H1 (cell line): Measurements from ENCODE around the gene GALNTL6. TPM values are rescaled to one million over a fixed set of nuclear protein-coding genes. Genes with fewer than 3 reads are reported as not detected.

Source experiments
- CTCF ChIA-PET: fragments of 300-600 bp; sonication (Branson Sonifier 250); formaldehyde crosslinking; loops from one replicate; lab custom pipeline; 2021; ENCODE audit not compliant: partially characterized antibody; lab: Charles Lee
- POLR2A ChIA-PET: fragments of 300-600 bp; sonication (Branson Sonifier 250); formaldehyde crosslinking; loops from one replicate; lab custom pipeline; 2021; ENCODE audit warnings: inconsistent platforms; ENCODE audit not compliant: partially characterized antibody; lab: Charles Lee
- DNase-seq, 2 experiments: peaks; one replicate each; pipeline versions ENCODE4 v3.0.0 to v3.0.0-alpha.2; 2010 to 2022; ENCODE audit warnings: low spot score in 2 of 2, low read depth in 1 of 2, mixed read lengths in 1 of 2
- FAIRE-seq: peaks from 2 replicates; lab custom pipeline; 2011; peaks lifted over from hg19 to GRCh38; lab: Jason Lieb, UNC
- H2AFZ ChIP-seq: 2 replicates; pipeline ENCODE4 v1.8.1; 2012; ENCODE audit warnings: low read length, inconsistent platforms
- H2AK5ac ChIP-seq: 2 replicates; pipeline ENCODE4 v1.6.1; 2013; ENCODE audit warnings: low read depth, low read length
- H2BK120ac ChIP-seq: replicated peaks from 2 replicates; pipeline ENCODE3; 2013; ENCODE audit warnings: low read depth, low read length, inconsistent platforms
- H2BK12ac ChIP-seq: 2 replicates; pipeline ENCODE4 v1.6.1; 2013; ENCODE audit warnings: low read depth, low read length
- H2BK15ac ChIP-seq: 2 replicates; pipeline ENCODE4 v1.6.1; 2013; ENCODE audit warnings: low read length
- H2BK20ac ChIP-seq: 2 replicates; pipeline ENCODE4 v1.6.1; 2013; ENCODE audit warnings: low read length
- H2BK5ac ChIP-seq: 2 replicates; pipeline ENCODE4 v1.6.1; 2013; ENCODE audit warnings: low read depth, low read length
- H3K14ac ChIP-seq: 2 replicates; pipeline ENCODE4 v1.6.1; 2013; ENCODE audit warnings: inconsistent platforms; ENCODE audit not compliant: insufficient read length
- H3K18ac ChIP-seq: 2 replicates; pipeline ENCODE4 v1.6.1; 2013; ENCODE audit warnings: low read length; ENCODE audit errors: extremely low read depth
- H3K23ac ChIP-seq: 2 replicates; pipeline ENCODE4 v1.6.1; 2013; ENCODE audit warnings: inconsistent platforms; ENCODE audit not compliant: insufficient read length
- H3K23me2 ChIP-seq: 2 replicates; pipeline ENCODE4 v1.6.1; 2013; ENCODE audit warnings: low read depth, low read length
- H3K27ac ChIP-seq: 2 replicates; pipeline ENCODE4 v1.6.1; 2011; ENCODE audit warnings: low read depth, low read length, inconsistent platforms
- H3K27me3 ChIP-seq, 4 experiments: replicated peaks in 1 of 4; 1 replicate in 1 of 4; 2 replicates in 3 of 4; pipeline versions ENCODE4 v1.6.1 to v1.8.1; 2011 to 2013; ENCODE audit warnings: low read length in 3 of 4, mild to moderate bottlenecking in 3 of 4, inconsistent platforms in 2 of 4, mixed read lengths in 2 of 4, moderate library complexity in 1 of 4; ENCODE audit not compliant: control insufficient read depth in 3 of 4, insufficient read depth in 3 of 4; ENCODE audit errors: extremely low read depth in 1 of 4
- H3K36me3 ChIP-seq, 4 experiments: 2 replicates each; pipeline versions ENCODE4 v1.6.1 to v1.8.1; 2011 to 2013; ENCODE audit warnings: mild to moderate bottlenecking in 4 of 4, low read length in 3 of 4, moderate library complexity in 2 of 4, control low read depth in 1 of 4, inconsistent platforms in 1 of 4; ENCODE audit not compliant: insufficient read depth in 4 of 4, control insufficient read depth in 2 of 4
- H3K4ac ChIP-seq: replicated peaks from 2 replicates; pipeline ENCODE3; 2013; ENCODE audit warnings: low read length, low read depth, mixed read lengths, inconsistent platforms; ENCODE audit not compliant: insufficient read length
- H3K4me1 ChIP-seq, 4 experiments: replicated peaks in 1 of 4; 1 replicate in 1 of 4; 2 replicates in 3 of 4; pipeline versions ENCODE4 v1.6.1 to v1.8.1; 2011 to 2013; ENCODE audit warnings: low read length in 3 of 4, inconsistent platforms in 2 of 4, mixed read lengths in 1 of 4; ENCODE audit not compliant: insufficient read depth in 4 of 4, control insufficient read depth in 3 of 4
- H3K4me2 ChIP-seq, 2 experiments: 2 replicates each; pipeline versions ENCODE4 v1.6.1 to v1.8.1; 2011 to 2013; ENCODE audit warnings: low read depth in 2 of 2, low read length in 2 of 2, control low read depth in 1 of 2, inconsistent platforms in 1 of 2, mild to moderate bottlenecking in 1 of 2; ENCODE audit not compliant: insufficient read depth in 1 of 2
- H3K4me3 ChIP-seq, 4 experiments: fragments of 200-600, 300-600 bp in 1 of 4; sonication (generic), shearing (Covaris generic), sonication (Bioruptor Twin) in 1 of 4; 2 replicates each; pipeline versions ENCODE4 v1.5.1 to v1.8.1; 2011 to 2016; ENCODE audit warnings: low read length in 4 of 4, low read depth in 3 of 4, control low read depth in 2 of 4, inconsistent platforms in 2 of 4, mild to moderate bottlenecking in 2 of 4, mixed read lengths in 1 of 4, moderate library complexity in 1 of 4; ENCODE audit not compliant: insufficient read depth in 2 of 4; ENCODE audit errors: extremely low read depth in 1 of 4
- H3K56ac ChIP-seq: replicated peaks from 2 replicates; pipeline ENCODE3; 2013; ENCODE audit warnings: low read depth, mild to moderate bottlenecking, mixed read lengths, low read length, inconsistent platforms; ENCODE audit not compliant: insufficient read length
- H3K79me1 ChIP-seq: 2 replicates; pipeline ENCODE4 v1.6.1; 2013; ENCODE audit warnings: low read depth, low read length, control low read depth
- H3K79me2 ChIP-seq, 2 experiments: 2 replicates each; pipeline versions ENCODE4 v1.6.1 to v1.8.1; 2012 to 2013; ENCODE audit warnings: low read length in 2 of 2, mild to moderate bottlenecking in 2 of 2, inconsistent platforms in 1 of 2; ENCODE audit not compliant: insufficient read depth in 2 of 2, control insufficient read depth in 1 of 2
- H3K9ac ChIP-seq, 4 experiments: replicated peaks in 1 of 4; 1 replicate in 1 of 4; 2 replicates in 3 of 4; pipeline versions ENCODE4 v1.6.1 to v1.8.1; 2011 to 2013; ENCODE audit warnings: low read depth in 3 of 4, low read length in 3 of 4, control low read depth in 2 of 4, mild to moderate bottlenecking in 2 of 4, moderate library complexity in 2 of 4, inconsistent platforms in 1 of 4; ENCODE audit errors: extremely low read depth in 1 of 4
- H3K9me3 ChIP-seq, 2 experiments: 2 replicates each; pipeline versions ENCODE4 v1.6.1 to v1.8.1; 2012 to 2013; ENCODE audit warnings: mild to moderate bottlenecking in 2 of 2, moderate library complexity in 2 of 2, control low read depth in 1 of 2, inconsistent platforms in 1 of 2, low read depth in 1 of 2, low read length in 1 of 2, mixed read lengths in 1 of 2; ENCODE audit not compliant: insufficient read depth in 2 of 2
- H4K20me1 ChIP-seq, 2 experiments: replicated peaks in 1 of 2; 2 replicates each; pipeline versions ENCODE3 to v1.8.1; 2011 to 2013; ENCODE audit warnings: inconsistent platforms in 2 of 2, low read length in 2 of 2, mild to moderate bottlenecking in 1 of 2; ENCODE audit not compliant: insufficient read depth in 2 of 2, control insufficient read depth in 1 of 2
- H4K5ac ChIP-seq: 2 replicates; pipeline ENCODE4 v1.6.1; 2013; ENCODE audit warnings: low read length, low read depth, mixed read lengths, inconsistent platforms; ENCODE audit not compliant: insufficient read length
- H4K8ac ChIP-seq: 2 replicates; pipeline ENCODE4 v1.8.0; 2013; ENCODE audit warnings: mild to moderate bottlenecking, moderate library complexity, low read length, inconsistent platforms; ENCODE audit not compliant: insufficient read depth; ENCODE audit errors: extremely low read depth
- H4K91ac ChIP-seq: replicated peaks from 2 replicates; pipeline ENCODE3; 2013; ENCODE audit warnings: low read length, mixed read lengths, inconsistent platforms; ENCODE audit not compliant: insufficient read length
- EZH2 ChIP-seq: fragments of 200-600 bp; sonication (generic); IDR thresholded peaks from 2 replicates; pipeline ENCODE4 v1.7.1; 2012; ENCODE audit warnings: low read depth, mild to moderate bottlenecking, moderate library complexity, low read length, inconsistent platforms; ENCODE audit not compliant: severe bottlenecking
- GTF2F1 ChIP-seq: IDR thresholded peaks from 2 replicates; pipeline ENCODE4 v1.6.1; 2012; ENCODE audit warnings: low read depth, low read length, improper control_type of control experiment, borderline replicate concordance
- HDAC6 ChIP-seq: IDR thresholded peaks from one replicate; pipeline ENCODE4 v1.7.1; 2012; ENCODE audit warnings: low read depth, mild to moderate bottlenecking, inconsistent platforms, low read length, moderate library complexity
- WGBS, 2 experiments: shearing (Covaris generic) in 1 of 2; methylation state at CpG; one replicate each; pipeline versions ENCODE4 v1.1.6 to v1.1.7; 2013 to 2015; ENCODE audit warnings: low lambda C conversion rate in 2 of 2, mixed read lengths in 2 of 2, inconsistent platforms in 1 of 2, low coverage in 1 of 2, missing lambda C conversion rate in 1 of 2; ENCODE audit not compliant: insufficient replicate concordance in 2 of 2, insufficient coverage in 1 of 2, insufficient read length in 1 of 2; ENCODE audit errors: extremely low coverage in 1 of 2, missing lambda C conversion rate in 1 of 2; 5-methylcytosine and 5-hydroxymethylcytosine counted together
- polyA plus RNA-seq, 7 experiments: library from polyadenylated mRNA; depleted of rRNA in 3 of 7; stranded (reverse) in 5 of 7; unstranded in 2 of 7; fragments of >200 nt in 5 of 7; fragments of 200-250 nt in 2 of 7; gene quantifications; 1 replicate in 5 of 7; 2 replicates in 1 of 7; 4 replicates in 1 of 7; pipeline versions ENCODE4 v1.2.1 to v1.2.3, GENCODE V29; 2011 to 2013; ENCODE audit warnings: missing spikeins in 2 of 7, mixed read lengths in 2 of 7
- total RNA-seq: library from RNA; stranded (reverse); fragmentation: NEBNext Ultra II Directional; extraction: Animal tissue kit (Norgen Biotek cat#: 25700); gene quantifications from 2 replicates; pipeline ENCODE4 v1.2.1, GENCODE V29; 2021

GALNTL6 gene
- total and polyA plus RNA-seq, 2 of the 8 experiments (the other 6 are each of a cell fraction or from before 2014, with no cell fraction given) = 0.03 to 0.32 TPM

DNA sequence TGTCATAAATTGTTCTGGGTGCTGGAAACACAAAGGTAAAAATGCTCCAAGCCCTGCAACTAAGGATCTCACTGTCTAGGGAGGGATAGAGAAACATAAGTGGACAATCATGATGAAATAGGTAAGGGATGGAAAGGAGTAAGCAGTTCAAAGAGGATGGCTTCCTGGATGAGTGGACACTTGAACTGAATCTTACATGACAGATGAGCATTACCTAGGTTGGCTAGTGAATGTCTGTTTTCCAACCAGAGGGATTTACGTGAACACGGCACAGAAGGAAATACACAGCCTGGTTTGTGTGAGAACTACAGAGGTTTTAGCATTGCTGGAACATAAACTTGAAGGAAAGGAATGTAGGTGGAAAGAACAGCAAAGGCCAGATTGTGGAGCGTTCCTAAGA is 1205.2 kb downstream of the GALNTL6 start:
- H3K14ac ChIP-seq = no peak overlapping the region
- no peak for TF ChIP-seq EZH2
- no peak for TF ChIP-seq GTF2F1
- no peak for TF ChIP-seq HDAC6
- TF ChIP-seq, all 59 proteins: peak for 0
- POLR2A ChIA-PET = no interaction called here
- no peak overlapping the region for H3K4me3 ChIP-seq
- no peak overlapping the region for H4K5ac ChIP-seq
- no peak overlapping the region for H2AK5ac ChIP-seq
- H3K23me2 ChIP-seq = peaks cover 2% of the 10 kb centered on the region; the same call in 1 of the 2 replicates
- H2BK20ac ChIP-seq = no peak overlapping the region
- H3K36me3 ChIP-seq = no peaks in the 10 kb centered on the region; a peak in 1 of 8 replicates
- no peaks in the 10 kb centered on the region for H3K27me3 ChIP-seq
- H3K79me1 ChIP-seq = no peaks in the 10 kb centered on the region
- FAIRE-seq (no peak), DNase-seq (no peak)
- no peak overlapping the region for H3K23ac ChIP-seq
- no peaks in the 10 kb centered on the region for H3K79me2 ChIP-seq
- no peak overlapping the region for H3K56ac ChIP-seq
- H4K8ac ChIP-seq = no peak overlapping the region
- H3K9ac ChIP-seq = no peak overlapping the region
- no peak overlapping the region for H2BK15ac ChIP-seq
- no peak overlapping the region for H3K4me2 ChIP-seq
- no peak overlapping the region for H3K27ac ChIP-seq
- H2AFZ ChIP-seq = no peak overlapping the region
- H3K9me3 ChIP-seq = peaks cover 4 to 6% of the 10 kb centered on the region in 2 experiments; a peak in 1 of 4 replicates
- H2BK12ac ChIP-seq = no peak overlapping the region
- no peak overlapping the region for H2BK120ac ChIP-seq
- WGBS, 2 experiments = 63% methylated on average over 3 of the region's 3 CpGs; no CpG with 5 or more reads in 1 of the 2 experiments
- H2BK5ac ChIP-seq = no peak overlapping the region
- CTCF ChIA-PET = no interaction called here
- H3K4me1 ChIP-seq = peaks cover 3 to 6% (median 4%) of the 10 kb centered on the region in 4 experiments; a peak in 5 of 7 replicates
- no peaks in the 10 kb centered on the region for H4K20me1 ChIP-seq
- no peak overlapping the region for H3K18ac ChIP-seq
- no peak overlapping the region for H4K91ac ChIP-seq
- no peak overlapping the region for H3K4ac ChIP-seq
